A673 (cell line): ENCODE data around the gene RTRAF.

Experiments used
- CTCF ChIP-seq: fragments of 300-800, 200-600 bp; sonication (generic); conservative IDR thresholded peaks from 2 replicates; pipeline ENCODE4 v1.5.1; 2017; ENCODE audit warnings: low read depth, mild to moderate bottlenecking, antibody characterized with exemption, low read length, moderate library complexity, mixed read lengths
- EZH2 ChIP-seq: fragments of 200-600 bp; sonication (generic); IDR thresholded peaks from 2 replicates; pipeline ENCODE4 v1.6.1; 2017; ENCODE audit warnings: borderline replicate concordance, low read depth, mild to moderate bottlenecking, mixed read lengths, antibody characterized with exemption, low read length; ENCODE audit not compliant: poor library complexity, severe bottlenecking

DNA sequence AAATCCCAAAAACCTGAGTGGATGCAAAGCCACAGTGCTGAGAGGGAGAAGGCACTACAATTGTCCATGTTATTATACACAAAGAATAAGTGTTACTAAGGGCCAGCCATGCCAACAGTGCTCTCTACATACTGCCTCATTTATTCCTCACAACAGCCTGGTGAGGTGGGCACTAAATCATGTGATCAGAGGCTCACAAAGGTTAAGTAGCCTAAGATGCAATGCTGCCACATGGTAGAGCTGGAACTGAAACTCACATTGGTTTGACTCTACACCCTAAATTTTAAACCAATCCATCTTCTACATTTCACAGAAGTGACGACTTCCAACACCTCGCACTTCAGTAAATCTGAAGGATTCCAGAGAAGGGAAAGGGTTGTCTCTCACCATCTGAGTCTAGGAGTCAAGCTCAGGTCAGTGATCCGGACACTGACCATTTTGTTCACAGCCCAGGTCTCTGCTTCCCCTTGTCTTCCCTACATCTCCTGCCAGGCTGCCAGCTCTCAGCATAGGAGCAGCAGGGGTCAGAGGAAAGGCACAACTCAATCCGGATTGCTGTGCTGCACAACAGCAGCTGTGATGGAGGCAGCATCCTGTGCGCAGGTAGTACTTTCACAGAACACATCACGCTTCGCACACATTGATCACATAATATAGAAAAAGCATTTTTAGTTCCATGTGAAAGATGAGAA is 49.9 kb downstream of the RTRAF start:
- TF ChIP-seq CTCF = no peak
- TF ChIP-seq EZH2 = no peak
